ENCODE results near the gene SLFN5. TPM values are rescaled to one million over a fixed set of nuclear protein-coding genes. Genes with fewer than 3 reads are reported as not detected.

The SLFN5 gene
- total RNA-seq, 4 donors from 2014 or later, result 12.1 to 30.1 (median 17.7) TPM

GRCh38 chr17:35283767-35284166 is 40.9 kb downstream of the SLFN5 start:
- Histone ChIP-seq H3K27me3 (no peaks in the 10 kb centered on the region), H3K4me1 (no peaks in the 10 kb centered on the region), H3K9me3 (no peaks in the 10 kb centered on the region), H3K36me3 (no peaks in the 10 kb centered on the region), H3K4me3 (replicated peaks in 1 of 3) (no peak overlapping the region), H3K27ac (no peak overlapping the region)
- intact Hi-C loops (cut with DNase I), result loop anchor here (10.0 kb wide), 1 partner anchor 59 kb away; no protein-coding TSS in a partner anchor
- DNase-seq, result no peak
- TF ChIP-seq CTCF (IDR thresholded peaks at IDR 0.05) (no peak), POLR2A (IDR thresholded peaks at IDR 0.05) (no peak)

- intact Hi-C loops (cut with DNase I), result loop anchor here (10.0 kb wide), 1 partner anchor 60 kb away; no protein-coding TSS in a partner anchor
- no peaks in the 10 kb centered on the region for H3K4me1 ChIP-seq
- DNase-seq, result no peak
- 86 to 87% methylated on average over 2 of the region's 2 CpGs for WGBS, 2 donors
- H3K9me3 ChIP-seq, result no peaks in the 10 kb centered on the region
- no peak overlapping the region for H3K4me3 ChIP-seq (replicated peaks in 1 of 3)
- no peak for TF ChIP-seq CTCF (IDR thresholded peaks at IDR 0.05)
- TF ChIP-seq POLR2A (IDR thresholded peaks at IDR 0.05), result no peak
- no peak overlapping the region for H3K27ac ChIP-seq
- H3K36me3 ChIP-seq, result no peaks in the 10 kb centered on the region
- H3K27me3 ChIP-seq, result no peaks in the 10 kb centered on the region
These were observed 42.1 kb downstream of the SLFN5 start for GRCh38 chr17:35284955-35285354.

GRCh38 chr17:35286120-35286781 is 43.4 kb downstream of the SLFN5 start:
- TF ChIP-seq POLR2A (IDR thresholded peaks at IDR 0.05) (no peak), CTCF (IDR thresholded peaks at IDR 0.05) (no peak)
- Histone ChIP-seq H3K27ac (no peak overlapping the region), H3K4me1 (no peaks in the 10 kb centered on the region), H3K9me3 (no peaks in the 10 kb centered on the region), H3K4me3 (replicated peaks in 1 of 3) (no peak overlapping the region), H3K36me3 (no peaks in the 10 kb centered on the region), H3K27me3 (no peaks in the 10 kb centered on the region)
- intact Hi-C loops (cut with DNase I), result loop anchor here (10.0 kb wide), 1 partner anchor 61 kb away; no protein-coding TSS in a partner anchor
- no peak for DNase-seq
- WGBS, 2 donors, result 59 to 63% methylated on average over 2 of the region's 2 CpGs

- H3K36me3 ChIP-seq, result no peaks in the 10 kb centered on the region
- TF ChIP-seq POLR2A (IDR thresholded peaks at IDR 0.05) (no peak), CTCF (IDR thresholded peaks at IDR 0.05) (no peak)
These were observed 44.5 kb downstream of the SLFN5 start for GRCh38 chr17:35287286-35287811.

GRCh38 chr17:35289222-35289621 is 46.4 kb downstream of the SLFN5 start:
- 58 to 83% methylated on average over 1 of the region's 1 CpG for WGBS, 2 donors

More at GRCh38 chr17:35287286-35287811, 44.5 kb downstream of the SLFN5 start:
- Histone ChIP-seq H3K27me3 (no peaks in the 10 kb centered on the region), H3K9me3 (no peaks in the 10 kb centered on the region), H3K27ac (no peak overlapping the region), H3K4me1 (no peaks in the 10 kb centered on the region), H3K4me3 (replicated peaks in 1 of 3) (no peak overlapping the region)
- DNase-seq, result no peak
- intact Hi-C loops (cut with DNase I), result loop anchor here (10.0 kb wide), 1 partner anchor 63 kb away; no protein-coding TSS in a partner anchor
- 72 to 83% methylated on average over 1 of the region's 1 CpG for WGBS, 2 donors

More at GRCh38 chr17:35289222-35289621, 46.4 kb downstream of the SLFN5 start:
- H3K27me3 ChIP-seq, result no peaks in the 10 kb centered on the region
- intact Hi-C loops (cut with DNase I), result loop anchor here (10.0 kb wide), 1 partner anchor 64 kb away; no protein-coding TSS in a partner anchor
- no peak for DNase-seq
- no peaks in the 10 kb centered on the region for H3K9me3 ChIP-seq
- H3K27ac ChIP-seq, result no peak overlapping the region
- TF ChIP-seq POLR2A (IDR thresholded peaks at IDR 0.05), result no peak
- no peak for TF ChIP-seq CTCF (IDR thresholded peaks at IDR 0.05)
- no peaks in the 10 kb centered on the region for H3K36me3 ChIP-seq
- H3K4me1 ChIP-seq, result no peaks in the 10 kb centered on the region
- H3K4me3 ChIP-seq (replicated peaks in 1 of 3), result no peak overlapping the region

Measured in thyroid gland (tissue), 4 donors.